Inflammatory macrophage treated with lipopolysaccharide for 1 hour (primary cell): ENCODE measurements around the gene SLC22A31.
"Not testable (repeated sequence)": the region's sequence is repeated elsewhere in the genome, so short reads cannot be mapped to it uniquely, and the experiment has no call there.

Experiments used
- DNase-seq, 2 donors: peaks; one replicate each; pipeline ENCODE4 v3.0.0-alpha.2; 2020 to 2022

SLC22A31 gene

GRCh38 chr16:89200124-89200849 is at the start of gene SLC22A31:
SLC22A31 (minus strand) TSS chr16:89200537; CDS start chr16:89200501, 36 bp downstream.
- DNase-seq: no peak

GRCh38 chr16:89248196-89248982 is 48.1 kb upstream of the SLC22A31 start:
- DNase-seq: no peak

- DNase-seq: peak in 1 of 2 donors; percentile 10
These were observed 47.4 kb upstream of the SLC22A31 start for GRCh38 chr16:89247734-89248075.

GRCh38 chr16:89246903-89247733 is 46.8 kb upstream of the SLC22A31 start:
- DNase-seq: peak; percentile 74 to 97

GRCh38 chr16:89246383-89246902 is 46.1 kb upstream of the SLC22A31 start:
- no peak for DNase-seq

- no peak for DNase-seq
These were observed 44.4 kb upstream of the SLC22A31 start for GRCh38 chr16:89244754-89245153.

- not testable (repeated sequence) for DNase-seq
These were observed 43.9 kb upstream of the SLC22A31 start for GRCh38 chr16:89244264-89244663.

- no peak for DNase-seq
These were observed 43.3 kb upstream of the SLC22A31 start for GRCh38 chr16:89243664-89244063.

GRCh38 chr16:89242795-89243200 is 42.5 kb upstream of the SLC22A31 start:
- DNase-seq: no peak

GRCh38 chr16:89241187-89242007 is 41.1 kb upstream of the SLC22A31 start:
- DNase-seq: peak; percentile 47 to 51

- no peak for DNase-seq
These were observed 37.4 kb upstream of the SLC22A31 start for GRCh38 chr16:89237733-89238132.

GRCh38 chr16:89233678-89234490 is 33.5 kb upstream of the SLC22A31 start:
- DNase-seq: peak; percentile 29 to 48

GRCh38 chr16:89232107-89232506 is 31.8 kb upstream of the SLC22A31 start:
- DNase-seq: no peak

GRCh38 chr16:89230255-89230654 is 29.9 kb upstream of the SLC22A31 start:
- DNase-seq: no peak

- DNase-seq: no peak
These were observed 24.3 kb upstream of the SLC22A31 start for GRCh38 chr16:89224665-89225064.

- no peak for DNase-seq
These were observed 22.6 kb upstream of the SLC22A31 start for GRCh38 chr16:89222931-89223330.

- DNase-seq: no peak
These were observed 21.3 kb upstream of the SLC22A31 start for GRCh38 chr16:89221604-89222003.

- DNase-seq: no peak
These were observed 19.0 kb upstream of the SLC22A31 start for GRCh38 chr16:89219365-89219764.

- DNase-seq: peak; percentile 82 to 83
These were observed 17.3 kb upstream of the SLC22A31 start, which contains the start of gene ZNF778 for GRCh38 chr16:89217388-89218191. ZNF778 (plus strand) TSS chr16:89217703; CDS start chr16:89221128, 3,425 bp downstream.

- DNase-seq: no peak
These were observed 16.7 kb upstream of the SLC22A31 start for GRCh38 chr16:89217138-89217387.
